SK-N-SH treated with all-trans-retinoic acid at 6 μM for 48 hours (cell line): ENCODE measurements around the gene AHSA1.

Source experiments
- BACH2 ChIP-seq: fragments of 250-450 bp; sonication (Bioruptor Pico); IDR thresholded peaks from 2 replicates; pipeline ENCODE4 v1.9.0; 2021; ENCODE audit warnings: mild to moderate bottlenecking, borderline replicate concordance
- ESRRG ChIP-seq: fragments of 250-450 bp; sonication (Bioruptor Pico); IDR thresholded peaks from 2 replicates; pipeline ENCODE4 v1.6.1; 2021; ENCODE audit warnings: mild to moderate bottlenecking
- ISL1 ChIP-seq: fragments of 250-450 bp; sonication (Bioruptor Pico); IDR thresholded peaks from 2 replicates; pipeline ENCODE4 v2.1.2; 2022; ENCODE audit warnings: mild to moderate bottlenecking, moderate library complexity
- ZNF70 ChIP-seq: fragments of 450-650 bp; formaldehyde crosslinking; IDR thresholded peaks from 2 replicates; pipeline ENCODE4 v1.5.0; 2020; ENCODE audit warnings: mild to moderate bottlenecking, moderate library complexity
- ZNF8 ChIP-seq: fragments of 450-650 bp; formaldehyde crosslinking; IDR thresholded peaks from 2 replicates; pipeline ENCODE4 v1.5.0; 2020; ENCODE audit warnings: mild to moderate bottlenecking, moderate library complexity
- TF ChIP-seq, protein P1 (sequence below): fragments of 250-450 bp; sonication (Bioruptor Pico); IDR thresholded peaks from 2 replicates; pipeline ENCODE4 v1.8.0; 2021; ENCODE audit warnings: low read depth, mild to moderate bottlenecking, moderate library complexity, borderline replicate concordance
- TF ChIP-seq, protein P2 (sequence below): fragments of 250-450 bp; sonication (Bioruptor Pico); IDR thresholded peaks from 2 replicates; pipeline ENCODE4 v1.8.0; 2020; ENCODE audit warnings: mild to moderate bottlenecking, moderate library complexity, borderline replicate concordance

DNA sequence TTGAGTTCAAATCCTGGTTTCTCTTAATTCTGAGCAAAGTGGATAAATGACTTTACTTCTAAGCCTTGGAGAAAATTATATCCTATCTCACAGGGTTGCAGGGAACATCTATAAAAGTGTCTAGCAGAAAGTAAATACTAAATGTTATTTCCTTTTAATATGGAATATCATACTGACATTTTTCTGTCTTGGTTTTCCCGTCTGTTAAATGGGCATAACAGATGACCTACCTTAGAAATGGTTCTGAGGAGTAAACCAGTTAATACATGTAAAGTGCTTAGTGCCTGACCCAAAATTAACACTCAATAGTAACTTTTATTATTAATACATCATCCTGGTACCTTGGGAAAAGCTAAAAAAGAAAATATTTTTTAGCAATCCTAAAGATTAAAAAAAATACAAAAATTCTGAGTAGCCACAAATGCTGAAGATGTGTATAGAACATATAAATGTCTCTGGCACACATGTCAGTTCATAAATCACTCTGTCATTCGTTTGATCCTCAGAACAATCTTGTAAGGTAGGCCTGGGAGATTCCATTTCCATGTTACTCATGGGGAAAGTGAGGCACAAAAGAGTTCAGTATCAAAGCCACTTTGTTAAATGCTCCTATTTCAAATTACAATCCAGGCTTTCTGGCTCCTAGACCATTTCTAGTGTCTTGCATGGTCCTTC is 1.8 kb upstream of the AHSA1 start:
- TF ChIP-seq ESRRG (CRISPR knock-in tag) = no peak
- no peak for TF ChIP-seq ZNF8 (CRISPR knock-in tag)
- no peak for TF ChIP-seq ZNF70 (CRISPR knock-in tag)
- TF ChIP-seq, protein P1, sequence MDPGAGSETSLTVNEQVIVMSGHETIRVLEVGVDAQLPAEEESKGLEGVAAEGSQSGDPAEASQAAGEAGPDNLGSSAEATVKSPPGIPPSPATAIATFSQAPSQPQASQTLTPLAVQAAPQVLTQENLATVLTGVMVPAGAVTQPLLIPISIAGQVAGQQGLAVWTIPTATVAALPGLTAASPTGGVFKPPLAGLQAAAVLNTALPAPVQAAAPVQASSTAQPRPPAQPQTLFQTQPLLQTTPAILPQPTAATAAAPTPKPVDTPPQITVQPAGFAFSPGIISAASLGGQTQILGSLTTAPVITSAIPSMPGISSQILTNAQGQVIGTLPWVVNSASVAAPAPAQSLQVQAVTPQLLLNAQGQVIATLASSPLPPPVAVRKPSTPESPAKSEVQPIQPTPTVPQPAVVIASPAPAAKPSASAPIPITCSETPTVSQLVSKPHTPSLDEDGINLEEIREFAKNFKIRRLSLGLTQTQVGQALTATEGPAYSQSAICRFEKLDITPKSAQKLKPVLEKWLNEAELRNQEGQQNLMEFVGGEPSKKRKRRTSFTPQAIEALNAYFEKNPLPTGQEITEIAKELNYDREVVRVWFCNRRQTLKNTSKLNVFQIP (CRISPR knock-in tag) = no peak
- TF ChIP-seq, protein P2, sequence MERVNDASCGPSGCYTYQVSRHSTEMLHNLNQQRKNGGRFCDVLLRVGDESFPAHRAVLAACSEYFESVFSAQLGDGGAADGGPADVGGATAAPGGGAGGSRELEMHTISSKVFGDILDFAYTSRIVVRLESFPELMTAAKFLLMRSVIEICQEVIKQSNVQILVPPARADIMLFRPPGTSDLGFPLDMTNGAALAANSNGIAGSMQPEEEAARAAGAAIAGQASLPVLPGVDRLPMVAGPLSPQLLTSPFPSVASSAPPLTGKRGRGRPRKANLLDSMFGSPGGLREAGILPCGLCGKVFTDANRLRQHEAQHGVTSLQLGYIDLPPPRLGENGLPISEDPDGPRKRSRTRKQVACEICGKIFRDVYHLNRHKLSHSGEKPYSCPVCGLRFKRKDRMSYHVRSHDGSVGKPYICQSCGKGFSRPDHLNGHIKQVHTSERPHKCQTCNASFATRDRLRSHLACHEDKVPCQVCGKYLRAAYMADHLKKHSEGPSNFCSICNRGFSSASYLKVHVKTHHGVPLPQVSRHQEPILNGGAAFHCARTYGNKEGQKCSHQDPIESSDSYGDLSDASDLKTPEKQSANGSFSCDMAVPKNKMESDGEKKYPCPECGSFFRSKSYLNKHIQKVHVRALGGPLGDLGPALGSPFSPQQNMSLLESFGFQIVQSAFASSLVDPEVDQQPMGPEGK (CRISPR knock-in tag) = no peak
- no peak for TF ChIP-seq ISL1 (CRISPR knock-in tag)
- no peak for TF ChIP-seq BACH2 (CRISPR knock-in tag)
